ENCODE data around the gene DMWD.

- TF ChIP-seq MYC (IDR thresholded peaks at IDR 0.05; ENCODE audit: borderline replicate concordance, low read length) (no peak), POLR2A (IDR thresholded peaks at IDR 0.05; ENCODE audit: low read length) (no peak), RAD21 (conservative IDR thresholded peaks at IDR 0.05 in 1 of 2, IDR thresholded peaks at IDR 0.05 in 1 of 2) (no peak), CTCF (IDR thresholded peaks at IDR 0.05) (no peak), ELK1 (IDR thresholded peaks at IDR 0.05; ENCODE audit: low read depth, low read length) (no peak), NFE2L2 (conservative IDR thresholded peaks at IDR 0.05; ENCODE audit: low read length) (no peak), PHF8 (IDR thresholded peaks at IDR 0.05; ENCODE audit: borderline replicate concordance, low read depth) (no peak), CEBPB (IDR thresholded peaks at IDR 0.05) (no peak), MAZ (IDR thresholded peaks at IDR 0.05; ENCODE audit: borderline replicate concordance, low read depth, low read length) (no peak)
- TF ChIP-seq, protein P1, sequence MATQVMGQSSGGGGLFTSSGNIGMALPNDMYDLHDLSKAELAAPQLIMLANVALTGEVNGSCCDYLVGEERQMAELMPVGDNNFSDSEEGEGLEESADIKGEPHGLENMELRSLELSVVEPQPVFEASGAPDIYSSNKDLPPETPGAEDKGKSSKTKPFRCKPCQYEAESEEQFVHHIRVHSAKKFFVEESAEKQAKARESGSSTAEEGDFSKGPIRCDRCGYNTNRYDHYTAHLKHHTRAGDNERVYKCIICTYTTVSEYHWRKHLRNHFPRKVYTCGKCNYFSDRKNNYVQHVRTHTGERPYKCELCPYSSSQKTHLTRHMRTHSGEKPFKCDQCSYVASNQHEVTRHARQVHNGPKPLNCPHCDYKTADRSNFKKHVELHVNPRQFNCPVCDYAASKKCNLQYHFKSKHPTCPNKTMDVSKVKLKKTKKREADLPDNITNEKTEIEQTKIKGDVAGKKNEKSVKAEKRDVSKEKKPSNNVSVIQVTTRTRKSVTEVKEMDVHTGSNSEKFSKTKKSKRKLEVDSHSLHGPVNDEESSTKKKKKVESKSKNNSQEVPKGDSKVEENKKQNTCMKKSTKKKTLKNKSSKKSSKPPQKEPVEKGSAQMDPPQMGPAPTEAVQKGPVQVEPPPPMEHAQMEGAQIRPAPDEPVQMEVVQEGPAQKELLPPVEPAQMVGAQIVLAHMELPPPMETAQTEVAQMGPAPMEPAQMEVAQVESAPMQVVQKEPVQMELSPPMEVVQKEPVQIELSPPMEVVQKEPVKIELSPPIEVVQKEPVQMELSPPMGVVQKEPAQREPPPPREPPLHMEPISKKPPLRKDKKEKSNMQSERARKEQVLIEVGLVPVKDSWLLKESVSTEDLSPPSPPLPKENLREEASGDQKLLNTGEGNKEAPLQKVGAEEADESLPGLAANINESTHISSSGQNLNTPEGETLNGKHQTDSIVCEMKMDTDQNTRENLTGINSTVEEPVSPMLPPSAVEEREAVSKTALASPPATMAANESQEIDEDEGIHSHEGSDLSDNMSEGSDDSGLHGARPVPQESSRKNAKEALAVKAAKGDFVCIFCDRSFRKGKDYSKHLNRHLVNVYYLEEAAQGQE (IDR thresholded peaks at IDR 0.05) = no peak
Measured at GRCh38 chr19:45782162-45782691, 10.4 kb downstream of the DMWD start, which contains the start of gene DMPK.

Data from A549 (cell line).